ENCODE results near the gene LSP1.

DNA sequence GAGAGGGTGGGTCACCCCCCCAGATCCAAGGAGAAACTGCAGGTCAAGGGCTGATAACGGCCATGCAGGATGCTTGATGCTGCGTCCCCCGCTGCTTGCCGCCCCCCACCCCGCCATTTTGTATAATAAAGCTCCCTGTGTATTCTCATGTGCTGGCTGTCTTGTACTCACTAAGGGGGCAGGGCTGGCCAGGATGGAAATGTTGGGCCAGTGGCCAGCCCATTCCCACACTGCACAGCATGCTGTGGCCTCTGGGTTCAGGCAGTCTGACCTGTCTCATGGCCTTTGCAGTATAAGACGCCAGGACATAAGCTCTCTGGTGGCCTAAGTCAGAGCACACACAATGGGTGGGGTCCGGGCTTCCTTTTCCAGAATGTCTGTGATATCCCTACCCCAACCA is 39.2 kb downstream of the LSP1 start:
- no peak for TF ChIP-seq POLR2A (IDR thresholded peaks at IDR 0.05; ENCODE audit: low read depth, low read length)
- TF ChIP-seq, protein P1, sequence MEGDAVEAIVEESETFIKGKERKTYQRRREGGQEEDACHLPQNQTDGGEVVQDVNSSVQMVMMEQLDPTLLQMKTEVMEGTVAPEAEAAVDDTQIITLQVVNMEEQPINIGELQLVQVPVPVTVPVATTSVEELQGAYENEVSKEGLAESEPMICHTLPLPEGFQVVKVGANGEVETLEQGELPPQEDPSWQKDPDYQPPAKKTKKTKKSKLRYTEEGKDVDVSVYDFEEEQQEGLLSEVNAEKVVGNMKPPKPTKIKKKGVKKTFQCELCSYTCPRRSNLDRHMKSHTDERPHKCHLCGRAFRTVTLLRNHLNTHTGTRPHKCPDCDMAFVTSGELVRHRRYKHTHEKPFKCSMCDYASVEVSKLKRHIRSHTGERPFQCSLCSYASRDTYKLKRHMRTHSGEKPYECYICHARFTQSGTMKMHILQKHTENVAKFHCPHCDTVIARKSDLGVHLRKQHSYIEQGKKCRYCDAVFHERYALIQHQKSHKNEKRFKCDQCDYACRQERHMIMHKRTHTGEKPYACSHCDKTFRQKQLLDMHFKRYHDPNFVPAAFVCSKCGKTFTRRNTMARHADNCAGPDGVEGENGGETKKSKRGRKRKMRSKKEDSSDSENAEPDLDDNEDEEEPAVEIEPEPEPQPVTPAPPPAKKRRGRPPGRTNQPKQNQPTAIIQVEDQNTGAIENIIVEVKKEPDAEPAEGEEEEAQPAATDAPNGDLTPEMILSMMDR (conservative IDR thresholded peaks at IDR 0.05; ENCODE audit: low read depth, low read length), result no peak
- no peak for TF ChIP-seq FOS (IDR thresholded peaks at IDR 0.05; ENCODE audit: low read depth, low read length)
- TF ChIP-seq, protein P2, sequence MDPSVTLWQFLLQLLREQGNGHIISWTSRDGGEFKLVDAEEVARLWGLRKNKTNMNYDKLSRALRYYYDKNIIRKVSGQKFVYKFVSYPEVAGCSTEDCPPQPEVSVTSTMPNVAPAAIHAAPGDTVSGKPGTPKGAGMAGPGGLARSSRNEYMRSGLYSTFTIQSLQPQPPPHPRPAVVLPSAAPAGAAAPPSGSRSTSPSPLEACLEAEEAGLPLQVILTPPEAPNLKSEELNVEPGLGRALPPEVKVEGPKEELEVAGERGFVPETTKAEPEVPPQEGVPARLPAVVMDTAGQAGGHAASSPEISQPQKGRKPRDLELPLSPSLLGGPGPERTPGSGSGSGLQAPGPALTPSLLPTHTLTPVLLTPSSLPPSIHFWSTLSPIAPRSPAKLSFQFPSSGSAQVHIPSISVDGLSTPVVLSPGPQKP (IDR thresholded peaks at IDR 0.05; ENCODE audit: borderline replicate concordance, low read depth, low read length), result no peak
- no peak for TF ChIP-seq CEBPB (IDR thresholded peaks at IDR 0.05; ENCODE audit: low read depth, low read length)
- no peak for TF ChIP-seq RFX5 (IDR thresholded peaks at IDR 0.05; ENCODE audit: low read depth, low read length)
- TF ChIP-seq, protein P3, sequence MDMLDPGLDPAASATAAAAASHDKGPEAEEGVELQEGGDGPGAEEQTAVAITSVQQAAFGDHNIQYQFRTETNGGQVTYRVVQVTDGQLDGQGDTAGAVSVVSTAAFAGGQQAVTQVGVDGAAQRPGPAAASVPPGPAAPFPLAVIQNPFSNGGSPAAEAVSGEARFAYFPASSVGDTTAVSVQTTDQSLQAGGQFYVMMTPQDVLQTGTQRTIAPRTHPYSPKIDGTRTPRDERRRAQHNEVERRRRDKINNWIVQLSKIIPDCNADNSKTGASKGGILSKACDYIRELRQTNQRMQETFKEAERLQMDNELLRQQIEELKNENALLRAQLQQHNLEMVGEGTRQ (IDR thresholded peaks at IDR 0.05; ENCODE audit: low read depth, low read length), result no peak
- no peak for TF ChIP-seq RAD21 (IDR thresholded peaks at IDR 0.05; ENCODE audit: low read length)
- TF ChIP-seq SMC3 (IDR thresholded peaks at IDR 0.05; ENCODE audit: low read depth, low read length), result no peak
- TF ChIP-seq MXI1 (IDR thresholded peaks at IDR 0.05; ENCODE audit: borderline replicate concordance, low read depth, low read length), result no peak
- TF ChIP-seq MAZ (IDR thresholded peaks at IDR 0.05; ENCODE audit: borderline replicate concordance, low read depth, low read length), result no peak
- no peak for TF ChIP-seq CHD1 (IDR thresholded peaks at IDR 0.05; ENCODE audit: low read depth, low read length)
